ENCODE data around the gene UGGT2.
"Not testable (repeated sequence)": the region's sequence is repeated elsewhere in the genome, so short reads cannot be mapped to it uniquely, and the experiment has no call there.

The UGGT2 gene

DNA sequence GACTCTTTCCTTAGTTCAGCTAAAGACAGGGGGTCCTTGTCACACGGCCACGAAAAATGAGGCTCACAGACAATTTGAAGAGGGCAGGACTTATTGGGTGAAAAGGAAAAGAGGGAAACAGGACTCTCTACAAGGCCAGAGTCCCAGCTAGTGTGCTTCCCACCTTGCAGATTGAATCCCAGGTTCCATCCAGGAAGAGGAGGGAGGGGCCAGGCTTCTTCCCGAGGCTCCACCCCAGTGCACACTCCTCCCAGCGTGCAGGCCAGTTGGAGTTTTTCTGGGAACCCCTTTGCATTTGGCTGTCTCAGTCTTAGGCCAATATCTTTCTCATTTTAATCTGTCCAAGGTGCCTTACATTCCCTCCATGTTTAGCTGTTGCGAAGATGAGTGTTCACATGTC is 269.5 kb downstream of the UGGT2 start:
- TF ChIP-seq, protein P1, sequence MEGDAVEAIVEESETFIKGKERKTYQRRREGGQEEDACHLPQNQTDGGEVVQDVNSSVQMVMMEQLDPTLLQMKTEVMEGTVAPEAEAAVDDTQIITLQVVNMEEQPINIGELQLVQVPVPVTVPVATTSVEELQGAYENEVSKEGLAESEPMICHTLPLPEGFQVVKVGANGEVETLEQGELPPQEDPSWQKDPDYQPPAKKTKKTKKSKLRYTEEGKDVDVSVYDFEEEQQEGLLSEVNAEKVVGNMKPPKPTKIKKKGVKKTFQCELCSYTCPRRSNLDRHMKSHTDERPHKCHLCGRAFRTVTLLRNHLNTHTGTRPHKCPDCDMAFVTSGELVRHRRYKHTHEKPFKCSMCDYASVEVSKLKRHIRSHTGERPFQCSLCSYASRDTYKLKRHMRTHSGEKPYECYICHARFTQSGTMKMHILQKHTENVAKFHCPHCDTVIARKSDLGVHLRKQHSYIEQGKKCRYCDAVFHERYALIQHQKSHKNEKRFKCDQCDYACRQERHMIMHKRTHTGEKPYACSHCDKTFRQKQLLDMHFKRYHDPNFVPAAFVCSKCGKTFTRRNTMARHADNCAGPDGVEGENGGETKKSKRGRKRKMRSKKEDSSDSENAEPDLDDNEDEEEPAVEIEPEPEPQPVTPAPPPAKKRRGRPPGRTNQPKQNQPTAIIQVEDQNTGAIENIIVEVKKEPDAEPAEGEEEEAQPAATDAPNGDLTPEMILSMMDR (IDR thresholded peaks at IDR 0.05) = no peak
- no peak overlapping the region for H3K27ac ChIP-seq

DNA sequence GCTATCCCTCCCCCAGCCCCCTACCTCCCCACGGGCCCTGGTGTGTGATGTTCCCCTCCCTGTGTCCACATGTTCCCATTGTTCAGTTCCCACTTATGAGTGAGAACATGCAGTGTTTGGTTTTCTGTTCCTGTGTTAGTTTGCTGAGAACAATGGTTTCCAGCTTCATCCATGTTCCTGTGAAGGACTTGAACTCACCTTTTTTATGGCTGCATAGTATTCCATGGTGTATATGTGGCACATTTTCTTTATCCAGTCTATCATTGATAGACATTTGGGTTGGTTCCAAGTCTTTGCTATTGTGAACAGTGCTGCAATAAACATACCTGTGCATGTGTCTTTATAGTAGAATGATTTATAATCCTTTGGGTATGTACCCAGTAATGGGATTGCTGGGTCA is 271.3 kb downstream of the UGGT2 start:
- not testable (repeated sequence) for H3K4me2 ChIP-seq (ENCODE audit: low read length); H3K27me3 ChIP-seq (ENCODE audit: control insufficient read depth, insufficient read depth, low read length); H3K79me2 ChIP-seq; H3K36me3 ChIP-seq (ENCODE audit: control insufficient read depth, insufficient read depth, low read length); H3K9ac ChIP-seq; H3K4me1 ChIP-seq; H3K27ac ChIP-seq; H3K9me3 ChIP-seq (ENCODE audit: control insufficient read depth, low read length); H3K4me3 ChIP-seq (ENCODE audit: low read depth, low read length); H2AFZ ChIP-seq

More for the DNA sequence above, 269.5 kb downstream of the UGGT2 start:
- H3K4me3 ChIP-seq (ENCODE audit: low read depth, low read length) = no peak overlapping the region
- H3K4me2 ChIP-seq (ENCODE audit: low read length) = no peak overlapping the region
- H3K9me3 ChIP-seq (ENCODE audit: control insufficient read depth, low read length) = no peaks in the 10 kb centered on the region
- H3K79me2 ChIP-seq = no peaks in the 10 kb centered on the region
- no peak overlapping the region for H2AFZ ChIP-seq
- H3K27me3 ChIP-seq (ENCODE audit: control insufficient read depth, insufficient read depth, low read length) = no peaks in the 10 kb centered on the region
- no peaks in the 10 kb centered on the region for H3K4me1 ChIP-seq
- H3K9ac ChIP-seq = no peak overlapping the region
- H3K36me3 ChIP-seq (ENCODE audit: control insufficient read depth, insufficient read depth, low read length) = no peaks in the 10 kb centered on the region

DNA sequence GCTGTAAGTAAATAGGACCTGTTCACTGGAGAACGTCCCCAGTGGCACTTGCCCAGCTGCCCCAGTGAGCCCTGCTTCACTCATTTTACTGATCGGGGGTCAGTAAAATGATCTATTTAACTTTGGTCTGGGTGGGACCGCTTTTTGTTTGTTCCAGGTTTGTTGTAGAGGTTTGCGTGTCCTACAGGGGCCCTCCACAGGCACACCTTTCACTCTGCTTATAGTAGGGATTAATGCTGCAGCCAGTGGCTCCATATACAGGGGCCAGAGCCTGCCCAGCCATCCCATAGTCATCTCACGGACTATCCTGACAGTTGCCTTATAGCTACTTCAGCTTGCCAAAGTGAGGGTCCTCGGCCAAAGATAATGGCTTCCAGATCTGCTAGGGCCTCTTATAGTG is 272.2 kb downstream of the UGGT2 start:
- Histone ChIP-seq H3K9ac (no peak overlapping the region), H3K4me1 (no peaks in the 10 kb centered on the region), H3K79me2 (no peaks in the 10 kb centered on the region), H3K4me2 (ENCODE audit: low read length) (no peak overlapping the region), H3K27me3 (ENCODE audit: control insufficient read depth, insufficient read depth, low read length) (no peaks in the 10 kb centered on the region), H2AFZ (no peak overlapping the region), H3K36me3 (ENCODE audit: control insufficient read depth, insufficient read depth, low read length) (no peaks in the 10 kb centered on the region), H3K4me3 (ENCODE audit: low read depth, low read length) (no peak overlapping the region), H3K9me3 (ENCODE audit: control insufficient read depth, low read length) (no peaks in the 10 kb centered on the region), H3K27ac (no peak overlapping the region)
- TF ChIP-seq, protein P1 (IDR thresholded peaks at IDR 0.05) = no peak

DNA sequence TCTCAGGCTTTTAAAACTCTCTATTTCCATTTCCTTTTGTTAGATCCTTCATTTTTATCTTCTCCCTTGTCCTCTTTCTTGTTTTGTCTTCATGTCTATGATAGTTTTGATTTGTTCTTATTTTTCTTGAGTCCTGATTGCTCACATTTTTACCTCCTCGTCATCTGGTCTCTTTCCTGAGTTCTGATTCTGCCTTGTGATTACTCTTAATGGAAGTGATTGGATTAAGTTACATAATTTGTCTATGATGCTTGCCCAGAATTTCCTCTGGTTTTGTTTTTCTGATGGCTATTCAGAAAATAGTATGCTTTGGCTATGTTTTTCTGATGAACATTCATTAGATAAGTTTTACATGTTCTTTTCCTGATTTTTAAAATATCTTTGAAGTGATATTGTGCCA is 273.7 kb downstream of the UGGT2 start:
- Histone ChIP-seq H3K79me2 (no peaks in the 10 kb centered on the region), H3K4me3 (ENCODE audit: low read depth, low read length) (no peak overlapping the region), H2AFZ (no peak overlapping the region), H3K9me3 (ENCODE audit: control insufficient read depth, low read length) (no peaks in the 10 kb centered on the region), H3K4me2 (ENCODE audit: low read length) (no peak overlapping the region), H3K27ac (no peak overlapping the region), H3K9ac (no peak overlapping the region), H3K4me1 (no peaks in the 10 kb centered on the region), H3K27me3 (ENCODE audit: control insufficient read depth, insufficient read depth, low read length) (no peaks in the 10 kb centered on the region), H3K36me3 (ENCODE audit: control insufficient read depth, insufficient read depth, low read length) (no peaks in the 10 kb centered on the region)
- TF ChIP-seq, protein P1 (IDR thresholded peaks at IDR 0.05) = no peak

DNA sequence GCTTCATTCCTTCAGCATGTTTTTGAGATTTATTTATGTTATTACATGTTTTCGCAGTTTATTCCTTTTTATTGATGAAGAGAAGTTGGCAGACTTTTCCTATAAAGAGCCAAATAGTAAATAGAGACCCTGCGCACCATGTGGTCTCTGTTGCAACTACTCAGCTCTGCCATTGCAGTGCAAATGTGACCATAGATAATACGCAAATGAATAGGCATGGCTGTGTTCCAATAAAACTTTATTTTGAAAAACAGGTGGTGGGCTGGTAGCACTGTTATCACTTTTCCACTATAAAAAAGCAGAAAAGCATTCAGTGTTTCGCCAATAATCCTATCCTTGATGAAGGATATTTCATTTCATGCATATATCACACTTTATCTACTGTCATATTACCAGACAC is 281.3 kb downstream of the UGGT2 start:
- no peaks in the 10 kb centered on the region for H3K4me1 ChIP-seq
- no peak overlapping the region for H3K4me3 ChIP-seq (ENCODE audit: low read depth, low read length)
- H3K36me3 ChIP-seq (ENCODE audit: control insufficient read depth, insufficient read depth, low read length) = no peaks in the 10 kb centered on the region
- H3K27ac ChIP-seq = no peak overlapping the region
- H2AFZ ChIP-seq = no peak overlapping the region
- no peaks in the 10 kb centered on the region for H3K27me3 ChIP-seq (ENCODE audit: control insufficient read depth, insufficient read depth, low read length)
- H3K4me2 ChIP-seq (ENCODE audit: low read length) = no peak overlapping the region
- no peaks in the 10 kb centered on the region for H3K79me2 ChIP-seq
- TF ChIP-seq, protein P1 (IDR thresholded peaks at IDR 0.05) = no peak
- no peaks in the 10 kb centered on the region for H3K9me3 ChIP-seq (ENCODE audit: control insufficient read depth, low read length)
- no peak overlapping the region for H3K9ac ChIP-seq
